Gastroesophageal sphincter (tissue), 4 donors: Measurements from ENCODE around the gene STK40. TPM values are rescaled to one million over a fixed set of nuclear protein-coding genes. Genes with fewer than 3 reads are reported as not detected.

Experiments used
- ATAC-seq: fragments of 150-250 bp; one replicate; pipeline ENCODE4 v1.9.1; 2016; ENCODE audit warnings: mild to moderate bottlenecking, moderate library complexity
- H3K27ac ChIP-seq, 4 donors: fragments of 200-600 bp; sonication (generic) in 3 of 4; 1 replicate in 3 of 4; 2 replicates in 1 of 4; pipeline ENCODE4 v1.5.1; 2016 to 2019
- H3K27me3 ChIP-seq: fragments of 200-600 bp; sonication (generic); one replicate; pipeline ENCODE4 v1.5.1; 2019
- H3K36me3 ChIP-seq, 2 donors: fragments of 200-600 bp; sonication (generic); one replicate each; pipeline ENCODE4 v1.5.1; 2019; ENCODE audit warnings: control low read depth in 1 of 2
- H3K4me1 ChIP-seq, 3 donors: fragments of 200-600 bp; sonication (generic); 1 replicate in 2 of 3; 2 replicates in 1 of 3; pipeline ENCODE4 v1.5.1; 2016 to 2019; ENCODE audit warnings: control low read depth in 2 of 3
- H3K4me3 ChIP-seq, 2 donors: fragments of 200-600 bp; sonication (generic); one replicate each; pipeline ENCODE4 v1.5.1; 2019; ENCODE audit warnings: mild to moderate bottlenecking in 1 of 2, moderate library complexity in 1 of 2
- H3K9me3 ChIP-seq, 3 donors: fragments of 200-600 bp; sonication (generic); one replicate each; pipeline ENCODE4 v1.5.1; 2017 to 2019; ENCODE audit warnings: control low read depth in 2 of 3
- EP300 ChIP-seq: sonication (generic); formaldehyde crosslinking; IDR thresholded peaks from one replicate; pipeline ENCODE4 v1.6.1; 2017; ENCODE audit warnings: antibody characterized with exemption, mild to moderate bottlenecking
- POLR2A ChIP-seq, 2 donors: fragments of 450-650 bp; IDR thresholded peaks; one replicate each; pipeline ENCODE4 v1.6.1; 2017; ENCODE audit warnings: antibody characterized with exemption in 2 of 2, mild to moderate bottlenecking in 2 of 2, moderate library complexity in 1 of 2
- POLR2AphosphoS5 ChIP-seq: sonication (generic); formaldehyde crosslinking; IDR thresholded peaks from one replicate; pipeline ENCODE4 v1.6.1; 2017; ENCODE audit warnings: antibody characterized with exemption
- WGBS, 2 donors: methylation state at CpG; one replicate each; pipeline ENCODE4 v1.1.5; 2018; ENCODE audit warnings: low coverage in 1 of 2; 5-methylcytosine and 5-hydroxymethylcytosine counted together
- total RNA-seq, 4 donors: library from RNA; depleted of rRNA; stranded (reverse); fragments of >200 nt; gene quantifications; one replicate each; pipeline ENCODE4 v1.1.0, GENCODE V29; 2016
- TF ChIP-seq, protein P1 (sequence below), 4 experiments: fragments of 200-600 bp in 2 of 4; fragments of 450-650 bp in 2 of 4; sonication (generic) in 1 of 4; IDR thresholded peaks; one replicate each; pipeline ENCODE4 v1.5.1; 2017 to 2019; ENCODE audit warnings: antibody characterized with exemption in 4 of 4, mild to moderate bottlenecking in 2 of 4, moderate library complexity in 2 of 4

The STK40 gene
- total RNA-seq, 4 donors from 2014 or later = 39.2 to 127 (median 68.6) TPM

GRCh38 chr1:36359383-36359782 is 26.3 kb downstream of the STK40 start:
- no peaks in the 10 kb centered on the region for H3K27me3 ChIP-seq
- H3K4me1 ChIP-seq = peaks cover 0 to 8% (median 0%) of the 10 kb centered on the region in 3 donors
- no peak overlapping the region for H3K4me3 ChIP-seq
- no peak for ATAC-seq
- TF ChIP-seq POLR2AphosphoS5 (no peak), EP300 (no peak), POLR2A (IDR thresholded peaks at IDR 0.05) (no peak)
- TF ChIP-seq, protein P1, sequence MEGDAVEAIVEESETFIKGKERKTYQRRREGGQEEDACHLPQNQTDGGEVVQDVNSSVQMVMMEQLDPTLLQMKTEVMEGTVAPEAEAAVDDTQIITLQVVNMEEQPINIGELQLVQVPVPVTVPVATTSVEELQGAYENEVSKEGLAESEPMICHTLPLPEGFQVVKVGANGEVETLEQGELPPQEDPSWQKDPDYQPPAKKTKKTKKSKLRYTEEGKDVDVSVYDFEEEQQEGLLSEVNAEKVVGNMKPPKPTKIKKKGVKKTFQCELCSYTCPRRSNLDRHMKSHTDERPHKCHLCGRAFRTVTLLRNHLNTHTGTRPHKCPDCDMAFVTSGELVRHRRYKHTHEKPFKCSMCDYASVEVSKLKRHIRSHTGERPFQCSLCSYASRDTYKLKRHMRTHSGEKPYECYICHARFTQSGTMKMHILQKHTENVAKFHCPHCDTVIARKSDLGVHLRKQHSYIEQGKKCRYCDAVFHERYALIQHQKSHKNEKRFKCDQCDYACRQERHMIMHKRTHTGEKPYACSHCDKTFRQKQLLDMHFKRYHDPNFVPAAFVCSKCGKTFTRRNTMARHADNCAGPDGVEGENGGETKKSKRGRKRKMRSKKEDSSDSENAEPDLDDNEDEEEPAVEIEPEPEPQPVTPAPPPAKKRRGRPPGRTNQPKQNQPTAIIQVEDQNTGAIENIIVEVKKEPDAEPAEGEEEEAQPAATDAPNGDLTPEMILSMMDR (IDR thresholded peaks at IDR 0.05) = no peak
- no peak overlapping the region for H3K27ac ChIP-seq
- H3K9me3 ChIP-seq = no peaks in the 10 kb centered on the region
- peaks cover 0 to 85% of the 10 kb centered on the region in 2 donors for H3K36me3 ChIP-seq
- WGBS, 2 donors = 92 to 98% methylated on average over 5 of the region's 5 CpGs

DNA sequence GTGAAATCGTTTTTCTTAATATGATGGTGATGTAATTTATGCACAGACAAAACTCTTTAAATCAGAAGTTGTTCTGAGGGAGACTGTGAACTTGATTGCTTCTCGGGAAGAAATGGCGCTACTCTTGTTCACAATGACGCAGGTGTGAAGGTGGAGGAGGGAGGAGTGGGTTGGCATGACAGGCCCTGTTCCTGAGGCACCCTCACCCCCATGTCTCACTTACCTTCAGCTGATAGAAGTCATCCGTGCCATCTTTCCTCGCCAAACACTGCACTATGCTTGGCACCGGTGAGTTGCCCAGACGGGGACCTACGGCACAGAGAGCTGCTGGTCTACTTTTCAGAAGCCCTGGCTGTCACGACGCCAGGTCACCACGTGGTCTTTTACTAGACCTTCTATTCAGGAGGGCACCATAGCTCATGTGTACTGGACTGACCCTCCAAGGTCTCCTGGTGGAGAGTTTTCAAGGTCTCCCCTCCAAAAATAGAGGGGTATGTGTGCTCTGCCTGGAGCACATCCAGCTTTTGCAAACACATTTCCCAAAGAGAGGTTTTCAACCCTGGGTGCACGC is 27.1 kb downstream of the STK40 start:
- peaks cover 0 to 93% of the 10 kb centered on the region in 2 donors for H3K36me3 ChIP-seq

GRCh38 chr1:36355811-36356210 is 29.9 kb downstream of the STK40 start:
- H3K4me1 ChIP-seq = peaks cover 4 to 30% (median 11%) of the 10 kb centered on the region in 3 donors
- no peak for TF ChIP-seq EP300
- TF ChIP-seq, protein P1 (IDR thresholded peaks at IDR 0.05) = no peak
- TF ChIP-seq POLR2A (IDR thresholded peaks at IDR 0.05) = no peak
- no peak for TF ChIP-seq POLR2AphosphoS5
- no peak overlapping the region for H3K27ac ChIP-seq
- H3K9me3 ChIP-seq = no peaks in the 10 kb centered on the region
- ATAC-seq = no peak
- no peaks in the 10 kb centered on the region for H3K27me3 ChIP-seq
- 68% methylated on average over 4 of the region's 4 CpGs; no CpG with 5 or more reads in 1 of the 2 donors for WGBS, 2 donors
- no peak overlapping the region for H3K4me3 ChIP-seq
- peaks cover 0 to 84% of the 10 kb centered on the region in 2 donors for H3K36me3 ChIP-seq

More for the DNA sequence above, 27.1 kb downstream of the STK40 start:
- ATAC-seq = no peak
- Histone ChIP-seq H3K27ac (no peak overlapping the region), H3K9me3 (no peaks in the 10 kb centered on the region), H3K27me3 (no peaks in the 10 kb centered on the region), H3K4me1 (peaks cover 0 to 8% (median 0%) of the 10 kb centered on the region in 3 donors), H3K4me3 (no peak overlapping the region)
- no peak for TF ChIP-seq EP300
- TF ChIP-seq POLR2A (IDR thresholded peaks at IDR 0.05) = no peak
- TF ChIP-seq POLR2AphosphoS5 = no peak
- TF ChIP-seq, protein P1 (IDR thresholded peaks at IDR 0.05) = no peak
- WGBS, 2 donors = 90 to 92% methylated on average over 3 to 8 of the region's 13 CpGs

GRCh38 chr1:36354486-36354885 is 31.2 kb downstream of the STK40 start:
- no peak overlapping the region for H3K4me3 ChIP-seq
- no peaks in the 10 kb centered on the region for H3K9me3 ChIP-seq
- WGBS, 2 donors = 79 to 94% methylated on average over 5 to 6 of the region's 11 CpGs

More at GRCh38 chr1:36354486-36354885, 31.2 kb downstream of the STK40 start:
- peaks cover 0 to 83% of the 10 kb centered on the region in 2 donors for H3K36me3 ChIP-seq
- H3K27ac ChIP-seq = no peak overlapping the region
- no peaks in the 10 kb centered on the region for H3K27me3 ChIP-seq
- peaks cover 4 to 40% (median 19%) of the 10 kb centered on the region in 3 donors for H3K4me1 ChIP-seq
- TF ChIP-seq POLR2A (IDR thresholded peaks at IDR 0.05) = no peak
- no peak for TF ChIP-seq EP300
- TF ChIP-seq POLR2AphosphoS5 = no peak
- TF ChIP-seq, protein P1 (IDR thresholded peaks at IDR 0.05) = no peak
- no peak for ATAC-seq
